ENCODE measurements around the gene ATG2B. TPM values are rescaled to one million over a fixed set of nuclear protein-coding genes. Genes with fewer than 3 reads are reported as not detected.

The ATG2B gene
- total and polyA plus RNA-seq, 10 of the 15 experiments (the other 5 are each of a cell fraction or from before 2014, with no cell fraction given): 0.84 to 15.4 (median 9.9) TPM

GRCh38 chr14:96362071-96362964, 823 bp downstream of the ATG2B start (continued):
- no peak for TF ChIP-seq ZBTB40 (IDR thresholded peaks at IDR 0.05; ENCODE audit: borderline replicate concordance)
- peak; percentile 92 for TF ChIP-seq MAX (IDR thresholded peaks at IDR 0.05; ENCODE audit: low read depth, low read length)
- TF ChIP-seq ZBED1 (IDR thresholded peaks at IDR 0.05; ENCODE audit: borderline replicate concordance): no peak
- TF ChIP-seq RFX5 (IDR thresholded peaks at IDR 0.05; ENCODE audit: low read depth, low read length): no peak
- TF ChIP-seq IRF4 (IDR thresholded peaks at IDR 0.05; ENCODE audit: low read depth, low read length): no peak
- TF ChIP-seq POLR2AphosphoS5 (IDR thresholded peaks at IDR 0.05; ENCODE audit: low read length): peak; percentile 49; the same call in 1 of the 2 replicates
- TF ChIP-seq NFXL1 (IDR thresholded peaks at IDR 0.05; ENCODE audit: borderline replicate concordance): no peak
- 0 out of 3 replicates have a peak, but pooled peaks have one; percentile 35 for TF ChIP-seq POU2F2 (IDR thresholded peaks at IDR 0.05; ENCODE audit: borderline replicate concordance, low read depth, low read length)
- no peak for TF ChIP-seq YBX1 (IDR thresholded peaks at IDR 0.05)
- no peak for TF ChIP-seq TCF7 (IDR thresholded peaks at IDR 0.05; ENCODE audit: borderline replicate concordance)
- TF ChIP-seq CEBPB (IDR thresholded peaks at IDR 0.05; ENCODE audit: borderline replicate concordance in 1 of 2, low read depth in 2 of 2, low read length in 2 of 2): no peak
- no peak for TF ChIP-seq GATAD2B (conservative IDR thresholded peaks at IDR 0.05; ENCODE audit: low read depth)
- TF ChIP-seq CUX1 (IDR thresholded peaks at IDR 0.05; ENCODE audit: insufficient replicate concordance, low read depth, low read length): no peak
- TF ChIP-seq ZBTB4 (CRISPR knock-in tag; IDR thresholded peaks at IDR 0.05): no peak
- TF ChIP-seq NR2C2 (IDR thresholded peaks at IDR 0.05; ENCODE audit: borderline replicate concordance, control insufficient read depth, insufficient read length, low read depth): no peak
- no peak for TF ChIP-seq MTA3 (IDR thresholded peaks at IDR 0.05; ENCODE audit: borderline replicate concordance, low read length)
